ENCODE results near the gene SH3D21.

Gene SH3D21

DNA sequence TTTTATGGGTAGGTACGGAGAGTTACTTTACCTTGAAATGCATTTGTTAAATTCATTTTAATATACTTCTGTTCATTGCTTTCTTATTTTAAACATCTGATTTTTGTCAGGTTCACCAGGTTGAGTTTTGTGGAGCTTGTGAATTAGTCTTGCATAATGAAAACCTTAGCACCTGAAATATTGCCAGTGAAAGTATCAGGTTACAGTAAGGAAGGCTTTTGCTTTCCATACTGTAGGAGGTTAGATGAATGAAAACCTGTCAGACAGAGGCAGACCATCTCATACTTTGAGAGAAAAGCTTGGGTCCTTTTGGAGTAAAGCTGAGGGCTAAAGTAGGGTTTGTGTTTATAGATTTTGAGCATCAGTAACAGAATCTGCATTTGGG lies 47.2 kb upstream of the SH3D21 start:
- Histone ChIP-seq H3K4me3 (ENCODE audit: low read length) (no peak overlapping the region), H3K79me2 (ENCODE audit: low read length) (peaks cover 83% of the 10 kb centered on the region), H3K4me1 (ENCODE audit: low read length) (no peaks in the 10 kb centered on the region), H4K20me1 (ENCODE audit: insufficient read depth, low read length) (peaks cover 16% of the 10 kb centered on the region; the same call in 1 of the 2 replicates), H3K36me3 (replicated peaks; ENCODE audit: insufficient read depth, low read length) (peaks cover 14% of the 10 kb centered on the region), H3K9me3 (replicated peaks; ENCODE audit: insufficient read depth, low read length) (no peaks in the 10 kb centered on the region), H3F3A (ENCODE audit: insufficient read depth, low read length) (no peaks in the 10 kb centered on the region; the same call in 1 of the 2 replicates), H3K4me2 (ENCODE audit: low read depth, low read length) (no peak overlapping the region), H3K9ac (ENCODE audit: low read length) (no peak overlapping the region), H3K27me3 (replicated peaks; ENCODE audit: insufficient read depth, low read length) (no peaks in the 10 kb centered on the region), H3K27ac (ENCODE audit: low read length) (no peak overlapping the region), H3K9me2 (replicated peaks; ENCODE audit: insufficient read depth, low read length) (no peaks in the 10 kb centered on the region), H2AFZ (ENCODE audit: low read length) (no peak overlapping the region)
- TF ChIP-seq EZH2 (optimal IDR thresholded peaks at IDR 0.05; ENCODE audit: low read depth, low read length) (no peak), EZH2phosphoT487 (IDR thresholded peaks at IDR 0.05; ENCODE audit: low read length) (no peak), CTCF (IDR thresholded peaks at IDR 0.05; ENCODE audit: low read length) (no peak)
- no peak for DNase-seq

DNA sequence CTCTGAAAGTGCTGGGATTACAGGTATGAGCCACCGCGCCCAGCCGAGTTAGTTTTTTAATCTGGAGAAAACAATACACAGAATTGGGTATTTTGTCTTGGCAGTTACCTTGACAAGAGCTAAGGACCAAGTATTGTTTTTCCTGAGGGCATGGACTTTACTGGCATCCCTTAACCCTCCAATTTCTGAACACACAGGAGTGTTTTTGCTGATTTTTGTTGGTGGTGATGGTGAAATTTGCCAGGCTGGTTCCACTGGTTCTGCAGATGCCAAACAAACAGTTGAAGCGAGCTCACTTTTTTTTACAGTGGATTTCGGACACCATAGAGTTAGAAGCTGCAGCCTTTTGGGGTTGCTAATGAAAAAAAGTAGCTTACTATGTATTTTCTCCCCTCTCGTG lies 37.2 kb upstream of the SH3D21 start:
- Histone ChIP-seq H4K20me1 (ENCODE audit: insufficient read depth, low read length) (no peaks in the 10 kb centered on the region), H3F3A (ENCODE audit: insufficient read depth, low read length) (no peaks in the 10 kb centered on the region), H3K9ac (ENCODE audit: low read length) (no peak overlapping the region), H3K79me2 (ENCODE audit: low read length) (peaks cover 91% of the 10 kb centered on the region), H3K4me1 (ENCODE audit: low read length) (no peaks in the 10 kb centered on the region), H3K9me3 (replicated peaks; ENCODE audit: insufficient read depth, low read length) (no peaks in the 10 kb centered on the region), H3K27me3 (replicated peaks; ENCODE audit: insufficient read depth, low read length) (no peaks in the 10 kb centered on the region), H3K4me3 (ENCODE audit: low read length) (no peak overlapping the region), H3K36me3 (replicated peaks; ENCODE audit: insufficient read depth, low read length) (no peaks in the 10 kb centered on the region), H3K4me2 (ENCODE audit: low read depth, low read length) (no peak overlapping the region), H3K27ac (ENCODE audit: low read length) (no peak overlapping the region), H3K9me2 (replicated peaks; ENCODE audit: insufficient read depth, low read length) (no peaks in the 10 kb centered on the region), H2AFZ (ENCODE audit: low read length) (no peak overlapping the region)
- DNase-seq, result no peak
- TF ChIP-seq EZH2phosphoT487 (IDR thresholded peaks at IDR 0.05; ENCODE audit: low read length), result no peak
- TF ChIP-seq EZH2 (optimal IDR thresholded peaks at IDR 0.05; ENCODE audit: low read depth, low read length), result no peak
- TF ChIP-seq CTCF (IDR thresholded peaks at IDR 0.05; ENCODE audit: low read length), result no peak

DNA sequence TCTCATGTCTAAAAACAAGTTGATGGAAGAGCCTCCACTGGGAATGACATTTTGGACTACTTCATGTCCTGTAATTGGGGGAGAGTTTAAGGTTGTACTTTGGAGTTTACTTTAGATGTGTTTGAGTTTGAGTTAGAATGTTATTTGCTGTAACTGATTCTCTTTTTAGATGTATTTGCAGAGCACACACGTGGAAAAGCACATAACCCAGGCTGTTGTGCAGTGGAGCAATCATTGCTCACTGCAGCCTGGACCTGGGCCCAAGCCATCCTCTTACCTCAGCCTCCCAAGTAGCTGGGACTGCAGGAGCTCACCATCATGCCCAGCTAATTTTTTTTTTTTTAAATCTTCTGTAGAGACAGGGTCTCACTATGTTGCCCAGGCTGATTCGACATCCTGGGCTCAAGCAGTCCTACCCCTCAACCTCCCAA lies 36.7 kb upstream of the SH3D21 start:
- Histone ChIP-seq H3K9me3 (replicated peaks; ENCODE audit: insufficient read depth, low read length) (no peaks in the 10 kb centered on the region), H2AFZ (ENCODE audit: low read length) (no peak overlapping the region), H3K4me3 (ENCODE audit: low read length) (no peak overlapping the region), H4K20me1 (ENCODE audit: insufficient read depth, low read length) (no peaks in the 10 kb centered on the region), H3K79me2 (ENCODE audit: low read length) (peaks cover 91% of the 10 kb centered on the region), H3K4me2 (ENCODE audit: low read depth, low read length) (no peak overlapping the region), H3K27ac (ENCODE audit: low read length) (no peak overlapping the region), H3K9me2 (replicated peaks; ENCODE audit: insufficient read depth, low read length) (no peaks in the 10 kb centered on the region), H3F3A (ENCODE audit: insufficient read depth, low read length) (no peaks in the 10 kb centered on the region), H3K36me3 (replicated peaks; ENCODE audit: insufficient read depth, low read length) (no peaks in the 10 kb centered on the region), H3K27me3 (replicated peaks; ENCODE audit: insufficient read depth, low read length) (no peaks in the 10 kb centered on the region), H3K9ac (ENCODE audit: low read length) (no peak overlapping the region), H3K4me1 (ENCODE audit: low read length) (no peaks in the 10 kb centered on the region)
- DNase-seq, result no peak
- no peak for TF ChIP-seq CTCF (IDR thresholded peaks at IDR 0.05; ENCODE audit: low read length)
- no peak for TF ChIP-seq EZH2phosphoT487 (IDR thresholded peaks at IDR 0.05; ENCODE audit: low read length)
- TF ChIP-seq EZH2 (optimal IDR thresholded peaks at IDR 0.05; ENCODE audit: low read depth, low read length), result no peak
